Hepatocyte (in vitro differentiated cells): ENCODE results near the gene TGFB1I1.

Experiments used
- EZH2 ChIP-seq: fragments of 200-600 bp; sonication (generic); IDR thresholded peaks from 2 replicates; pipeline ENCODE4 v1.6.1; 2016; ENCODE audit warnings: antibody characterized with exemption, mild to moderate bottlenecking, borderline replicate concordance
- TF ChIP-seq, protein P1 (sequence below): fragments of 200-600 bp; sonication (generic); IDR thresholded peaks from 2 replicates; pipeline ENCODE4 v1.5.1; 2016; ENCODE audit warnings: antibody characterized with exemption, mild to moderate bottlenecking; ENCODE audit not compliant: poor library complexity

DNA sequence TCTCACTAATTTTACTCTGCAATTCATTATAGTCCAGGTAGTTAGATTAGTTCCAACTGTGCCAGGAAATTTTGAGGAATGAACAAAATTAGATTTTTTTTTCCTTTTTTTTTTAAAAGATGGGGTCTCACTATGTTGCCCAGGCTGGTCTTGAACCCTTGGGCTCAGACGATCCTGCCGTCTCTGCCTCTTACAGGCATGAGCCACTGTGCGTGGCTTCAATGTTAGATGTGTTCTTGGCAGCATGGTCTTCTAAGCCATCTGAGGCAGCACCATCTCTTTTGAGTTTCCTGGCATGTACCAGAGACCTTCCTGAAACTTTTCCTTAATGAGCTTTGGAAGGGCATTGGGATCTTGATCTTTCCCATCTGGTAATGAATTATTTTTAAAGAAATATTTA lies 53.2 kb downstream of the TGFB1I1 start:
- TF ChIP-seq, protein P1, sequence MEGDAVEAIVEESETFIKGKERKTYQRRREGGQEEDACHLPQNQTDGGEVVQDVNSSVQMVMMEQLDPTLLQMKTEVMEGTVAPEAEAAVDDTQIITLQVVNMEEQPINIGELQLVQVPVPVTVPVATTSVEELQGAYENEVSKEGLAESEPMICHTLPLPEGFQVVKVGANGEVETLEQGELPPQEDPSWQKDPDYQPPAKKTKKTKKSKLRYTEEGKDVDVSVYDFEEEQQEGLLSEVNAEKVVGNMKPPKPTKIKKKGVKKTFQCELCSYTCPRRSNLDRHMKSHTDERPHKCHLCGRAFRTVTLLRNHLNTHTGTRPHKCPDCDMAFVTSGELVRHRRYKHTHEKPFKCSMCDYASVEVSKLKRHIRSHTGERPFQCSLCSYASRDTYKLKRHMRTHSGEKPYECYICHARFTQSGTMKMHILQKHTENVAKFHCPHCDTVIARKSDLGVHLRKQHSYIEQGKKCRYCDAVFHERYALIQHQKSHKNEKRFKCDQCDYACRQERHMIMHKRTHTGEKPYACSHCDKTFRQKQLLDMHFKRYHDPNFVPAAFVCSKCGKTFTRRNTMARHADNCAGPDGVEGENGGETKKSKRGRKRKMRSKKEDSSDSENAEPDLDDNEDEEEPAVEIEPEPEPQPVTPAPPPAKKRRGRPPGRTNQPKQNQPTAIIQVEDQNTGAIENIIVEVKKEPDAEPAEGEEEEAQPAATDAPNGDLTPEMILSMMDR: no peak
- no peak for TF ChIP-seq EZH2
